Esophagus muscularis mucosa (tissue), 3 donors: Measurements from ENCODE around the gene BICD1.

Experiments used
- CTCF ChIP-seq, 3 experiments: fragments of 200-600 bp in 2 of 3; fragments of 450-650 bp in 1 of 3; sonication (generic) in 2 of 3; IDR thresholded peaks; one replicate each; pipeline ENCODE4 v1.5.1; 2017 to 2019; ENCODE audit warnings: antibody characterized with exemption in 3 of 3, mild to moderate bottlenecking in 2 of 3, moderate library complexity in 1 of 3
- POLR2A ChIP-seq: fragments of 450-650 bp; IDR thresholded peaks from one replicate; pipeline ENCODE4 v1.6.1; 2017; ENCODE audit warnings: antibody characterized with exemption, moderate library complexity, mild to moderate bottlenecking, low read depth
- POLR2AphosphoS5 ChIP-seq, 2 donors: sonication (generic); formaldehyde crosslinking; IDR thresholded peaks; one replicate each; pipeline ENCODE4 v1.6.1; 2017; ENCODE audit warnings: antibody characterized with exemption in 2 of 2

DNA sequence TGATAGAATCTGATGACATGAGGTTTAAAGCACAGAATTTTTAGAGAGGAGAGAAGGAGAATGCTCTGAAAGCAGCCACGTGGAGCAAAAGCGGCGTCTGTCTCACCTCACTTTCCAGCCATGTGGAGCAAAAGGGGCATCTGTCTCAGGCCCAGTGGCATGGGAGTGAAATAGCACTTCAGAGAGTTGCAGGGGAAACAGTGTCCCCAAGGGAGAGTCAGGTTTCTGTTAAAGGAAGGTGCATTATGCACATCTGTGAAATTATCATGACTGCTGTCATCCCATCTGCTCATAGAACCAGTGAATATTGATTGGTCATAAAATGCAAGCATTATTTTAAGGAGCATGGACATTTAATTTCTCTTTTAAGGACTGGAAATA lies 124.0 kb downstream of the BICD1 start:
- TF ChIP-seq POLR2A, result no peak
- no peak for TF ChIP-seq CTCF (IDR thresholded peaks at IDR 0.05)
- no peak for TF ChIP-seq POLR2AphosphoS5 (IDR thresholded peaks at IDR 0.05)
